Natural killer cell (primary cell): ENCODE results near the gene CCNQ. TPM values are rescaled to one million over a fixed set of nuclear protein-coding genes. Genes with fewer than 3 reads are reported as not detected.
A peak's percentile ranks its signal among the peaks of the same experiment; 100 is the strongest.

Experiments
- ATAC-seq, 3 donors: fragments of 150-1000 bp in 2 of 3; fragments of 200-7000 bp in 1 of 3; cut with Tn5 transposase; 1 replicate in 1 of 3; 2 replicates in 2 of 3; pipeline ENCODE4 v1.10.0; 2021; ENCODE audit warnings: mild to moderate bottlenecking in 2 of 3, moderate library complexity in 2 of 3
- DNase-seq, 2 donors: peaks; one replicate each; pipeline versions ENCODE4 v3.0.0 to v3.0.0-alpha.2; 2013 to 2021; ENCODE audit warnings: mixed read lengths in 1 of 2
- H3K27ac ChIP-seq: one replicate; pipeline ENCODE4 v1.5.1; 2013; ENCODE audit warnings: mild to moderate bottlenecking, low read length
- H3K27me3 ChIP-seq: one replicate; pipeline ENCODE4 v1.6.1; 2013; ENCODE audit warnings: low read length; ENCODE audit not compliant: control insufficient read depth, insufficient read depth
- H3K36me3 ChIP-seq: one replicate; pipeline ENCODE4 v1.6.1; 2013; ENCODE audit warnings: low read length; ENCODE audit not compliant: control insufficient read depth, insufficient read depth
- H3K4me1 ChIP-seq: one replicate; pipeline ENCODE4 v1.6.1; 2013; ENCODE audit warnings: low read length; ENCODE audit not compliant: control insufficient read depth, insufficient read depth
- H3K4me3 ChIP-seq: one replicate; pipeline ENCODE4 v1.5.1; 2013; ENCODE audit warnings: low read length
- H3K9me3 ChIP-seq: one replicate; pipeline ENCODE4 v1.6.1; 2013; ENCODE audit warnings: low read length; ENCODE audit not compliant: control insufficient read depth, insufficient read depth
- H3K27ac Mint-ChIP-seq, 2 donors: one replicate each; pipeline ENCODE4 v1.8.0; 2022; ENCODE audit warnings: mild to moderate bottlenecking in 2 of 2, mixed read lengths in 2 of 2, moderate library complexity in 1 of 2
- H3K27me3 Mint-ChIP-seq, 2 donors: one replicate each; pipeline ENCODE4 v1.8.0; 2022; ENCODE audit warnings: low read depth in 2 of 2, mixed read lengths in 2 of 2
- H3K36me3 Mint-ChIP-seq: one replicate; pipeline ENCODE4 v1.8.0; 2022; ENCODE audit warnings: mixed read lengths
- H3K4me1 Mint-ChIP-seq, 2 donors: one replicate each; pipeline ENCODE4 v1.8.0; 2022; ENCODE audit warnings: mixed read lengths in 2 of 2
- H3K4me3 Mint-ChIP-seq: one replicate; pipeline ENCODE4 v1.8.0; 2022; ENCODE audit warnings: mild to moderate bottlenecking, moderate library complexity, mixed read lengths
- H3K9me3 Mint-ChIP-seq, 2 donors: one replicate each; pipeline ENCODE4 v1.8.0; 2022; ENCODE audit warnings: mixed read lengths in 2 of 2
- CTCF ChIP-seq: fragments of 200-600 bp; IDR thresholded peaks from one replicate; pipeline ENCODE4 v1.8.0; 2022; ENCODE audit warnings: antibody characterized with exemption
- WGBS: methylation state at CpG from one replicate; pipeline ENCODE4 v1.1.7; 2013; ENCODE audit warnings: missing lambda C conversion rate; ENCODE audit not compliant: insufficient coverage; 5-methylcytosine and 5-hydroxymethylcytosine counted together
- intact Hi-C: fragments of 100-400 bp; cut with micrococcal nuclease; formaldehyde crosslinking; loops from one replicate; pipeline ENCODE4 v1.14.2; 2022
- total RNA-seq, 4 donors: library from RNA; stranded (reverse); fragments of 120-200 nt in 1 of 4; gene quantifications; one replicate each; pipeline versions ENCODE4 v1.2.3 to v1.2.4, GENCODE V29; 2013 to 2022

Gene CCNQ
- total RNA-seq, 3 donors from 2014 or later (not counting 1 experiment from before 2014, with no cell fraction given): 9.0 to 17.2 (median 12.5) TPM

GRCh38 chrX:153645921-153646488, 47.1 kb upstream of the CCNQ start:
- peaks cover 10% of the 10 kb centered on the region for H3K27me3 ChIP-seq
- H3K36me3 Mint-ChIP-seq: no peaks in the 10 kb centered on the region
- TF ChIP-seq CTCF: no peak
- no peaks in the 10 kb centered on the region for H3K4me1 Mint-ChIP-seq
- intact Hi-C loops: no loop called here
- H3K27me3 Mint-ChIP-seq: peaks cover 0 to 17% of the 10 kb centered on the region in 2 donors
- no peaks in the 10 kb centered on the region for H3K36me3 ChIP-seq
- H3K4me3 ChIP-seq: no peak overlapping the region
- H3K27ac Mint-ChIP-seq: no peak overlapping the region
- H3K27ac ChIP-seq: no peak overlapping the region
- ATAC-seq (no peak), DNase-seq (no peak)
- peaks cover 17% of the 10 kb centered on the region for H3K4me1 ChIP-seq
- no peaks in the 10 kb centered on the region for H3K9me3 Mint-ChIP-seq
- WGBS: 59% methylated on average over 7 of the region's 10 CpGs
- no peaks in the 10 kb centered on the region for H3K9me3 ChIP-seq
- H3K4me3 Mint-ChIP-seq: no peak overlapping the region

GRCh38 chrX:153645151-153645550, 46.2 kb upstream of the CCNQ start:
- Histone ChIP-seq H3K27me3 (peaks cover 10% of the 10 kb centered on the region), H3K9me3 (no peaks in the 10 kb centered on the region), H3K27ac (no peak overlapping the region), H3K4me3 (no peak overlapping the region), H3K36me3 (no peaks in the 10 kb centered on the region), H3K4me1 (peaks cover 17% of the 10 kb centered on the region)
- Mint-ChIP-seq H3K27ac (no peak overlapping the region), H3K27me3 (peaks cover 0 to 20% of the 10 kb centered on the region in 2 donors), H3K36me3 (no peaks in the 10 kb centered on the region), H3K4me1 (no peaks in the 10 kb centered on the region), H3K9me3 (no peaks in the 10 kb centered on the region), H3K4me3 (no peak overlapping the region)
- intact Hi-C loops: no loop called here
- TF ChIP-seq CTCF: no peak
- no peak for DNase-seq
- no peak for ATAC-seq
- 53% methylated on average over 5 of the region's 6 CpGs for WGBS

- intact Hi-C loops: no loop called here
- Mint-ChIP-seq H3K4me3 (no peak overlapping the region), H3K4me1 (no peaks in the 10 kb centered on the region), H3K36me3 (no peaks in the 10 kb centered on the region), H3K27ac (no peak overlapping the region), H3K27me3 (peaks cover 0 to 20% of the 10 kb centered on the region in 2 donors), H3K9me3 (no peaks in the 10 kb centered on the region)
- TF ChIP-seq CTCF: no peak
- no peak overlapping the region for H3K4me3 ChIP-seq
- ATAC-seq: peak in 1 of 3 donors; percentile 17
- no peaks in the 10 kb centered on the region for H3K9me3 ChIP-seq
- 6% methylated on average over 46 of the region's 46 CpGs for WGBS
- peaks cover 10% of the 10 kb centered on the region for H3K27me3 ChIP-seq
- no peaks in the 10 kb centered on the region for H3K36me3 ChIP-seq
- H3K4me1 ChIP-seq: peaks cover 15% of the 10 kb centered on the region
- H3K27ac ChIP-seq: no peak overlapping the region
- DNase-seq: no peak
Observed at GRCh38 chrX:153644356-153645125, 45.6 kb upstream of the CCNQ start.
